Stimulated activated CD8-positive, alpha-beta memory T cell treated with anti-CD3 and anti-CD28 coated beads, Interleukin-12 subunit alpha, Interleukin-12 subunit beta, amount 100 ng/mL, for 24 hours (primary cell): Measurements from ENCODE around the gene COX7B.

ENCODE experiments used
- DNase-seq: peaks from one replicate; pipeline ENCODE4 v3.0.0-alpha.2; 2020; ENCODE audit errors: extremely low read depth

The COX7B gene

DNA sequence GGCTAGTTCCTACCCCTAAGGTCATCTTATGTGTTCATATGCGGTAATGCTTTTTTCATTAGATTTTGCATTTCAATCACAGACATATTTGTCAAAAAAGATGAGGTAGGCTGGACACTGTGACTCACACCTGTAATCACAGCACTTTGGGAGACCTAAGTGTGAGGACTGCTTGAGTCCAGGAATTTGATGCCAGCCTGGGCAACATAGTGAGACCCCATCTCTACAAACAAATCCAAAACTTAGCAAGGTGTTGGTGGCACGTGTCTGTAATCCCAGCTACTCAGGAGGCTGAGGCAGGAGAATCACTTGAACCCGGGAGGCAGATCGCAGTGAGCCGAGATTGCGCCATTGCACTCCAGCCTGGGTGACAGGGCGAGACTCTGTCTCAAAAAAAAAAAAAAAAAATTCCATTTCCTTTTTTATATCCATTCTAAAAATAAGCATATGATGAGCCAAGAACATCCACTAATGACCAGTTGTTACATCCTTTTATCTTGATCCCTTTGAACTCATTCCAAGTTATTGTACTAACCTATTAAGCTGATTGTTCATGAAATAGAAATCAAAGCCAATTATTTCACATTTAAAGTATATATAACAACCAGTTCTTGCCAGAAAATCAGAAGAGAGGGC, 46.8 kb downstream of the COX7B start:
- no peak for DNase-seq

GRCh38 chrX:77946571-77946970, 47.3 kb downstream of the COX7B start:
- DNase-seq = no peak

DNA sequence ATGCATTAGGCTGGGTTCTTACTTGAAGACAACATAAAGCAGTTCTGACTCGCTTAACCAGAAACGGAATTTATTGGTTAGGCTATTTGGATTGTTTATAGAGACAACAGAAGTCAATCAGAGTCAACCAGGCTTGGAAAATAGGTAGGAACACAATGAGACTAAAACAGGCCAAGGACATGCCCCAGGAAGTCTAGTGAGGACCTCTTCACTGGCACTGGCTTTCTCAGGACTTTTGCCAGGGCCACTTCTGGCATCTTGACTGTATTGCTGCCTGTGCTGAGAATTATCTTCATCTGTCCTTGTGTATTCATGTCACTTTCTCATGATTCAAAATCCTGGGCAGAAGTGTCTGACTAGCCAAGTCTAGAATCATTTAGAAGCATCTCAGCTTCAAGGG, 50.6 kb downstream of the COX7B start:
- DNase-seq = no peak

DNA sequence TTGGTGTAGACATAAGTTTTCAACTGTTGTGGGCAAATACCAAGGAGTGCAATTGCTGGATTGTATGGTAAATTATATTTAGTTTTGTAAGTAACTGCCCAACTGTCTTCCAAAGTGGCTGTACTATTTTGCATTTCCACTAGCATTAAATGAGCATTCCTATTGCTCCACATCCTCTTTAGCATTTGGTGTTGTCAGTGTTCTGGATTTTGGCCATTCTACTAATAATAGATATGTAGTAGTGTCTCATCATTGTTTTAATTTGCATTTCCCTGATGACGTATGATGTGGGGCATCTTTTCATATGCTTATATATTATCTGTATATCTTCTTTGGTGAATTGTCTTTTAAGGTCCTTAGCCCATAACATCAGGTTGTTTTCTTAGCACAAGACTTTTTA, 52.9 kb downstream of the COX7B start:
- DNase-seq = no peak

DNA sequence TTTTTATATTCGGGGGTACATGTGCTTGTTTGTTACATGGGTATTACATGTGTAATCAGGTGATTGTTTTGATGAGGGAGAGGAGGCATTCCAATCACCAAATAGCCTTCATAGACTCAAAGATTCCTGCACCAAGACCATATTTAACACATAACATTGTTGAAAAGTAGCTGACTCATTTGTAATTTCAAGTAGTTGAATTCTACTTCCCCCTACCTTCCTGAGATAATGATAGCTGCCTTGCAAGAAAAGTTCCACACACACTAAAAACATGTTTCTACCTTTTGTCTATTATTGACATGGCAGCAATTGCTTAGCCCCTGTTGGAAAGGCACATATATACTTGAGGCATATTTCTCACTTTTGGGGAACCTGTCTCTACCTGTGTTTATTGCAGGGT, 54.0 kb downstream of the COX7B start:
- no peak for DNase-seq

GRCh38 chrX:77953708-77954107, 54.4 kb downstream of the COX7B start:
- no peak for DNase-seq
